Measurements from ENCODE around the gene PACS2.

- TF ChIP-seq RARB (CRISPR knock-in tag; IDR thresholded peaks at IDR 0.05), result no peak
- TF ChIP-seq CSDC2 (CRISPR knock-in tag; IDR thresholded peaks at IDR 0.05), result no peak
- no peak for TF ChIP-seq ESRRG (CRISPR knock-in tag; IDR thresholded peaks at IDR 0.05)
- TF ChIP-seq, protein P1, sequence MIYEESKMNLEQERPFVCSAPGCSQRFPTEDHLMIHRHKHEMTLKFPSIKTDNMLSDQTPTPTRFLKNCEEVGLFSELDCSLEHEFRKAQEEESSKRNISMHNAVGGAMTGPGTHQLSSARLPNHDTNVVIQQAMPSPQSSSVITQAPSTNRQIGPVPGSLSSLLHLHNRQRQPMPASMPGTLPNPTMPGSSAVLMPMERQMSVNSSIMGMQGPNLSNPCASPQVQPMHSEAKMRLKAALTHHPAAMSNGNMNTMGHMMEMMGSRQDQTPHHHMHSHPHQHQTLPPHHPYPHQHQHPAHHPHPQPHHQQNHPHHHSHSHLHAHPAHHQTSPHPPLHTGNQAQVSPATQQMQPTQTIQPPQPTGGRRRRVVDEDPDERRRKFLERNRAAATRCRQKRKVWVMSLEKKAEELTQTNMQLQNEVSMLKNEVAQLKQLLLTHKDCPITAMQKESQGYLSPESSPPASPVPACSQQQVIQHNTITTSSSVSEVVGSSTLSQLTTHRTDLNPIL (CRISPR knock-in tag; IDR thresholded peaks at IDR 0.05; ENCODE audit: low read depth), result no peak
- no peak for TF ChIP-seq ARNTL (CRISPR knock-in tag; IDR thresholded peaks at IDR 0.05; ENCODE audit: borderline replicate concordance, low read depth)
- TF ChIP-seq OSR1 (CRISPR knock-in tag; IDR thresholded peaks at IDR 0.05), result no peak
- TF ChIP-seq, protein P2, sequence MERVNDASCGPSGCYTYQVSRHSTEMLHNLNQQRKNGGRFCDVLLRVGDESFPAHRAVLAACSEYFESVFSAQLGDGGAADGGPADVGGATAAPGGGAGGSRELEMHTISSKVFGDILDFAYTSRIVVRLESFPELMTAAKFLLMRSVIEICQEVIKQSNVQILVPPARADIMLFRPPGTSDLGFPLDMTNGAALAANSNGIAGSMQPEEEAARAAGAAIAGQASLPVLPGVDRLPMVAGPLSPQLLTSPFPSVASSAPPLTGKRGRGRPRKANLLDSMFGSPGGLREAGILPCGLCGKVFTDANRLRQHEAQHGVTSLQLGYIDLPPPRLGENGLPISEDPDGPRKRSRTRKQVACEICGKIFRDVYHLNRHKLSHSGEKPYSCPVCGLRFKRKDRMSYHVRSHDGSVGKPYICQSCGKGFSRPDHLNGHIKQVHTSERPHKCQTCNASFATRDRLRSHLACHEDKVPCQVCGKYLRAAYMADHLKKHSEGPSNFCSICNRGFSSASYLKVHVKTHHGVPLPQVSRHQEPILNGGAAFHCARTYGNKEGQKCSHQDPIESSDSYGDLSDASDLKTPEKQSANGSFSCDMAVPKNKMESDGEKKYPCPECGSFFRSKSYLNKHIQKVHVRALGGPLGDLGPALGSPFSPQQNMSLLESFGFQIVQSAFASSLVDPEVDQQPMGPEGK (CRISPR knock-in tag; IDR thresholded peaks at IDR 0.05; ENCODE audit: borderline replicate concordance), result no peak
- TF ChIP-seq ZNF70 (CRISPR knock-in tag; IDR thresholded peaks at IDR 0.05), result no peak
- TF ChIP-seq ZFP30 (CRISPR knock-in tag; IDR thresholded peaks at IDR 0.05), result no peak
- no peak for TF ChIP-seq BACH2 (CRISPR knock-in tag; IDR thresholded peaks at IDR 0.05; ENCODE audit: borderline replicate concordance)
- no peak for TF ChIP-seq SNAI2 (CRISPR knock-in tag; IDR thresholded peaks at IDR 0.05)
- no peak for TF ChIP-seq TCF4 (CRISPR knock-in tag; IDR thresholded peaks at IDR 0.05; ENCODE audit: borderline replicate concordance)
Observed at GRCh38 chr14:105357626-105358025, 43.1 kb downstream of the PACS2 start.
